Activated CD4-positive, alpha-beta T cell treated with anti-CD3 and anti-CD28 coated beads for 48 hours (primary cell): Measurements from ENCODE around the gene ZNF500.
"Not testable (repeated sequence)": the region's sequence is repeated elsewhere in the genome, so short reads cannot be mapped to it uniquely, and the experiment has no call there.

Source experiments
- DNase-seq: peaks from one replicate; pipeline ENCODE4 v3.0.0-alpha.2; 2020

The ZNF500 gene

DNA sequence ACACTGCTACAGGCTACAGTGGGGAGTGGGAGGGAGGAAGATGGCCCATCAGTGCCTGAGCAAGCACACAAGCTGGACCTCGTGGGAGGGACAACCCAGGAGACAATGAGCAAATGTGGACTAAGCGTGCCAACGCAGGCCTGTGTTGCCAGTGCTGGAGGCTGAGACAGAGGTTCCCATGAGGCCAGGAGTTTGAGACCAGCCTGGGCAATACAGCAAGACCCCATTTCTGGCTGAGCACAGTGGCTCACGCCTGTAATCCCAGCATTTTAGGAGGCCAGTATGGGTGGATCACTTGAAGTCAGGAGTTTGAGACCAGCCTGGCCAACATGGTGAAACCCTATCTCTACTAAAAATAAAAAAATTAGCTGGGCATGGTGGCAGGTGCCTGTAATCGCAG, 28.6 kb downstream of the ZNF500 start:
- not testable (repeated sequence) for DNase-seq

DNA sequence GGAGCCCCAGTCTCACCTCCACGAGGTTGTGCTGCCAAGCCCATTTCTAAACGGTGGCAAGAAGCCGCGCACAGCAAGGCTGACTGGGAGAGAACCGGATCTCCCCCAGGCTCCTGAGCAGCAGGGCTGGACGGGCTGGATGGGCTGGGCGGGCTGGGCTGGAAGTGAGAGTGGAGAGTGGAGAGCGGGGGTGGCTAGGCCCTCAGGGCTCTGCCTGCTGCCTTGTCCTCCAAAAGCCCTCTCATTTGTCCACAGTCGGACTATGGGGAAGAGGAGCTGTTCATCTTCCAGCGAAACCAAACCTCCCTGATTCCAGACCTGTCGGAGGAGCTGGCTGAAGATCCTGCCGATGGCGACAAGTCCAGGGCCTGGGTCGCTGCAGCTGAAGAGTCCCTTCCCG, 29.4 kb downstream of the ZNF500 start:
- DNase-seq, result no peak

DNA sequence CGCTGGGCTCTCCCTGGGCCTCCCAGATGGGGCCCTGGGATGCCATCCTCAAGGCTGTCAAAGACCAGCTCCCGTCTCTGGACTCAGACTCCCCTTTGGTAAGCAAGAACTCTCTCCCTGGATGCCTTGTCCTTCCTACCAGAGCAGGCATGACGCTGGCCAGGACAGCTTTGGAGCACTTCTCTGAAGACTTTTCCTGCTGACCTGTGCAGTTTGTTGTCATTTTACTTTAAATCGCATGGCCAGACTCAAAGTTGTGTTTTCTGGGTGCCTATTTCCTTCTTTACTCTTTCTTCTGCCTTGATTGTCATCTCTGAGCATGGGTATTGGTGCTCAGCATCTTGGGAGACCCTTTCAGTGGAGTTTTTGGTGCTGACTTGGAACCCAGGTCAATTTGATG, 30.4 kb downstream of the ZNF500 start:
- DNase-seq, result no peak

DNA sequence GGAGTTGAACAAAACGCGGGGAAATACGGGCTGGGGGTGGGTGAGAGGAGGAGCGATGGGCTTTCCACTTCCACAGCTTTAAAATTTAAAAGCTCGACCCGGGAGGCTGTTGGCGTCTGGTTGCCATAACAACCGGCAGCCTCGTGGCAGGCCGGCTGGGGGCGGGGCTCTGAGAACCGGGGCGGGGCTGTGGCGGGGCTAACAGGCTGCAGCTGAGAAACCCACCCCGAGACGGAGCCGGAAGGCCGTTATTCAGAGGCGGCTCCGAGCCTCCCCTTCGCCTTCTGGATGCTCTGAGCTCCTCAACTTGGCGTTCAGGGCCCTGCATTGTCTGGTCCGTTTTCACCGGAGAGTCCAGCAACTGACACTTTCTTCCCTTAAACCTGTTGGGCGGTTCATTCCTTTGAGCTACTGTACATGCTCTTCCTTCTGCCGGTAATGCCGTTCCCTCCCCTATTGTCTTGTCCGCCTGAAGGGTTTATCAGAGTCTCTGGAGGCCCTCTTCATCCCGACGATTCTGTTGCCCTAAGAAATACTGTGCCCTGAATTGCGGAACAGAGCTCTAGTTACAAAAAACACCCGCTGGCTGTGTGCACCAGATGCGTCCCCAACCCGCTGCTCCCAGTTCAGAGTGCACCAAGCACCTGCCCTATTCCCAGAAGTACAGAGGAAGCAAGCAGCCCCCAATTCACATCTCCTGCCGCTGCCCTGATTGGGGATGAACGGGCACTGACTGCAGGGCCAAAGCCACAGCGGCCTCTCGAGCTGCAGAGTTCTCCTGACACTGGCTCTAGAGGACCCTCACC, 32.0 kb downstream of the ZNF500 start:
- DNase-seq, result peak; percentile 93

DNA sequence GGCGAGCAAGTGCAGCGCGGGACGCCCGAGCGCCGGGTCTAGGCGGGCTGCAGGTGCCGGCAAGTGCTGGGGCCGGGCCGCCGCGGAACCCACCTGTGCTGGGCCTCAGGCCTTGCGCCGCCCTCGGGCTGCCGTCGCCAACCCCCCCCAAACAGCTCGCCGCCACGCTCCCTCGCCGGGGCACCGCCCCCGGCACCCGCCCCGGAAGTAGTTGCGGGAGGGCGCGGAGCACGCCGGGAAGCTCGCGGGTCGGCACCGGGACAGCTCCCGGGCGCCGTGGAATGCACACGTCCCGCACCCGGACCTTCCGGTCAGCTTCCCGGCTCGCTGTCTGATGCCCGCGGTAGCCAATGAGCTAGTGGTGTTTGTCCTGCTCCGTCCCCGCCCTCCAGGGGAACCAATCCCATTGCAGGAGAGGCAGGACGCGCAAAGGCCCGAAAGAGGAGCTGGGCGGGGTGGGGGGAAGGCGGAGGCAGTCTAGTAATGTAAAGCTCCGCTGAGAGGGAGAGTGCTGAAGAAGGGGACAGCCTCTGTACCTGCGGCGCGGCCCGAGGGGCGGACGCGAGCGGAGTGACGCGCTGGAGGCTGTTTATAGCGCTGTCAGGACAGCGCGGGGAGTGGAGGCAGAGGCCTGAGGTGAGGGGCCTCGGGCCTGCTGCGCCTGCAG, 32.8 kb downstream of the ZNF500 start, which contains the start of the genes ANKS3 and DNAAF8:
ANKS3 (minus strand) TSS at position 209 of the 667 bp plus-strand sequence. CDS start 4,122 bp downstream, outside the sequence.
DNAAF8 (plus strand) TSS at position 475 of the 667 bp plus-strand sequence. CDS start 1,978 bp downstream, outside the sequence.
- peak; percentile 85 for DNase-seq

DNA sequence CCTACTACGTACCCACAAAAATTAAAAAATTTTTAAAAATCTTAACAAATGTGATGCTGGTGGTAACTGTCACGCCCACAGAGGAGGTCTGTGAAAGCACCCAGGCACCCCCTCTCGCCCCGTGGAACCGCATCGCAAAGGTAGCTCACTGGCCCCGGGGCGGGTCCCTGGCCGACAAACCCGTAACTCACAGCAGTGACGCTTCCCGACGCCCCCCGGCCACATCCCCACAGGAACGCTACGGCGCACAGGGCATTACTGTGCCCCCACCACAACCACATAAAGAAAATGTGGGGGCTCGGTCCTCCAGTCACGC, 33.3 kb downstream of the ZNF500 start:
- peak; percentile 49 for DNase-seq

DNA sequence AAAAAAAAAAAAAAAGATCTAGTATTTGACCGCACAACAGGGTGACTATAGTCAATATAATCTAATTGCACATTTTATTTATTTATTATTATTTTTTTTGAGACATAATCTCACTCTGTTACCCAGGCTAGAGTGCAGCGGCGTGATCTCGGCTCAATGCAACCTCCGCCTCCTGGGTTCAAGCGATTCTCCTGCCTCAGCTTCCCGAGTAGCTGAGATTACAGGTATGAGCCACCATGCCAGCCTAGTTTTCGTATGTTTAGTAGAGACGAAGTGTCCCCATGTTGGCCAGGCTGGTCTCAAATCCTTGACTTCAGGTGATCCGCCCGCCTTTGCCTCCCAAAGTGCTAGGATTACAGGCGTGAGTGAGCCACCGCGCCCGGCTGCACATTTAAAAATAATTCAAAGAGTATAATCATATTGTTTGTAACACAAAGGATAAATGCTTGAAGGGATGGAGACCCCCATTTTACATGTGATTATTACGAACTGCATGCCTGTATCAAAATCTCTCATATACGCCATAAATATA, 33.7 kb downstream of the ZNF500 start:
- no peak for DNase-seq

DNA sequence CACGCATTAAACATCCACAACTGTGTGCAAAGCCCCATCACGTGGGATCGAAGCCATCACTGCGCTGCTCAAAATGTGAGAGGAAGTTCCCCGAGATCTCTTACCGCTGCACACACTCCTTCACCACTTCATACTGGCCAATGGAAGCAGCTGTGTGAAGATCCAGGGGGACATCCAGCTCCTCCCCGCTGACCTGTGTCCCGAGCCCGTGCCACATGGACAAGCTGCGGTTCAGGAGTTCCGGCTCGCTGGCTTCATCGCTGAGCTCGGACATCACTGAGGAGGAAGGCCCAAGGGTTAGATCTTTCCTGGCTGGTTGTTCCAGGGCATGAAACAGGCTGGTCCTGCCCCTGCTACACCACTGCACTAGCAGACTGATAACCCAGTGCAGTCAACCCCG, 37.1 kb downstream of the ZNF500 start:
- no peak for DNase-seq

DNA sequence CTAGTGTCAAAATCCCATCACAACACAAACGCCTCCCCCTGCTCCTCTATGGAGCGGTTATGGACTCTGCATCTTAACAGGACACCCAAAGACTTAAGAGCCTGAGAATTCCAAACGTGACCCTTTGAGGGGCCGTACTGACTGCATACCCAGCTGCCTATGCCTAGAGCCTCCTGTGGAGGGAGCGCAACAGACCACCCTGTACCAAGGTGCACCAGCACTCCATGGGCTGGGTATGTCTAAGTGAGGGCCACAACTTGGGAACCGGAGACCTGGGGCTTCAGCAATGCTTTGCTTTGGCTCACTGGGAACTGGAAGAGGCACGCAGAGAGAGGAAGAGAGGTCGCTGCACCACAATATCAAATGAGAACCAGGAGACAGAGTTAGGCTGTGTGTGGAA, 38.3 kb downstream of the ZNF500 start:
- no peak for DNase-seq

DNA sequence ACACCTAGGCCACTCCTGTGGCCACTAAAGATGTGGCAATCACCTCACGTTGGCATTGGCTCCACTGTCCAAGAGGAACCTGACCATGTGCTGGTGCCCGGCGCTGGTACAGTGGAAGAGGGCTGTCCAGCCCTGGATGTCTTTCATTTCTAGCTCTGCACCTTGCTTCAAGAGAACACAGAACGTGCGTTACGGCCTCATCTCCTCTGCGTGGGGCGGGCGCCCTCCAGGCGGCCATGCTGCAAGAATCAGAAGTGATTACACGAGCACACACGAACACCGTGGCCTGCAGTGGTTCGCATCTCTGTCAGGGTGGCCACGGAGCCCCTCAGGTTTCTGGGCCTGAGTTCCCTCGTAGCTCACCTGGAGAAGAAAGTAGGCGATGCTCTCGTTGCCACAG, 40.3 kb downstream of the ZNF500 start:
- DNase-seq, result no peak

DNA sequence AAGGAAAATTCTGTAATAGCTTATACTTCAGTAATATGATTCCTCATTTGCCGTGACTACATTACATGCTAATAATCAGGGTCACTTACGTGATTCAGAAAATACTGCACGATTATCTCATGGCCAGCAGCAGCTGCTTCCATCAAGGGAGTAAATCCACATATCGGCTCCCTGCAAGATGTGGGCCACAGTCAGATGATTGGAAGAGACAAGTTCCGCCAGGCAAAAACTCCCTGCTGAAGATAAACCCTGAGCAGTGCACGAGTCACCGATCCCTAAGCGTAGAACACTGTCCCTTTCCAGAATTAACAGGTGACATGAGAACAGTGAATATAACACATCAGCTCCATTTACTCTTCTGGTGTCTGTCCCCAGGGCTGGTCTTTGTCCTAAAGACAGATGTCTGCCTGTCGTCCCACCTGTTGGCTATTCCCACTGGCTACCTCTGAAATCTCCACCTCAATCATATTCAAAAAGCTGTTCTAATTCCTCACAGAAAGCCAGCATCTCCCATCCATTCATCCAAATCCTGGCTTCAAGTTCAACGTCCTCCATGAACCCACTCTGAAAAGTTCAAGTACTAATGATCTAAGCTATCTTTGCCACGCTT, 42.2 kb downstream of the ZNF500 start:
- DNase-seq, result no peak

DNA sequence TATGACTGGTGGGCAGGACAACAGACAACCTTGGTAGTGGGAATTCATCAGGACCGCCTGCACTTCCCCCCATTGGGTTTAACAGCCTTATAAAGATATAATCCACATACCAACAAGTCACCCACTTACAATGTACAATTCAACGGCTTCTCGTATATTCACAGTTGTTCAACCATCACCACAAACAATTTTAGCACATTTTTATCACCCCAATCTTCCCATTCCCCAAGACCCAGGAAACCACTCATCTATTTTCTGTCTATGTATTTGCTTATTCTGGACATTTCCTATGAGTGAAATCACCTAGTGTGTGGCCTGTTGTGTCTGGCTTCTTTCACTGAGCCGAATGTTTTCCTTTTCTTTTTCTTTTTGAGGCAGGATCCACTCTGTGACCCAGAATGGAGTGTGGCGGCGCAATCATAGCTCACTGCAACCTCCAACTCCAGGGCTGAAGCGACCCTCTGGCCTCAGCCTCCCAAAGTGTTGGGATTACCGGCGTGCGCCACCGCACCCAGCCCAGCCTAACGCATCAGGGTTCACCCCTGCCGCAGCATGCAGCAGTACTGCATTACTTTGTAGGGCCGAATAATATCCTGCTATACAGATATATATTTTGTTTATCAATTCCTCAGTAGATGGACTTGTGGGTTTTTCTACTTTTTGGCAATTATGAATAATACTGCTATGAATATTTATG, 43.7 kb downstream of the ZNF500 start:
- no peak for DNase-seq

DNA sequence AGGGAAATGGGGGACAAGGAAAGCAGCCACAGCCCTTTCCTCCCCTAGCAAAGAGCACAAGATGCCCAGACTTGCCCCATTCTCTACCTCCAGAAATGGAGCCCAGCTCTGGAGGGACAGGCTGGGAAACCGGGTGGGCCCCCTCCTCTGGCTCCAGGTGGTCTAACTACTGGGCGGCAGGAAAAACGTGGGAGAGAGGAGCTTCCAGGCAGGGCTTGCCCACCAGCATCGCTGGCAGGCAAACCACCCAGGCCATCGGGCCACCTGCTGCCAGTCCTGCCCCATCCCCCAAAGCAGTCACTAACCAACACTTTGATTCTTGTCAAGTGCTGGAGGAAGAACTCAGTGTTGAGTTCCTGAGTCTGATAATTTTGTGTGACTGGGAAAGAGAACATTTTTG, 48.5 kb downstream of the ZNF500 start:
- no peak for DNase-seq

DNA sequence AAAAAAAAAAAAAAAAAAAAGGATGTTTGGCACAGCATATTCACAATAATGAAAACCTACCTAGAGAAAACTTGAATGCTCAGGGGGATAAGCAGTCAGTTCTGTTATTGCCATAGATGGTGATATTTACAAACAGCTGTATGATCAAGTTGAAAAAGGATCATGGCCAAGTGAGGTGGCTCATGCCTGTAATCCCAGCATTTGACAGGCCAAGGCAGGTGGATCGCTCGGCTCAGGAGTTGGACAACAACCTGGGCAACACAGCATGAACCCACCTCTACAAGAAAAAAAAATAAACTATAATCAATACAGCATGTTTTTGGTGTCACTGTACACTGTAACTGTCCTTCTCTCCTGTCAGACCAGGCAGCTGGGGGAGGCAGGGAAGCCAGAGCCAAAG, 52.0 kb downstream of the ZNF500 start:
- DNase-seq, result no peak

DNA sequence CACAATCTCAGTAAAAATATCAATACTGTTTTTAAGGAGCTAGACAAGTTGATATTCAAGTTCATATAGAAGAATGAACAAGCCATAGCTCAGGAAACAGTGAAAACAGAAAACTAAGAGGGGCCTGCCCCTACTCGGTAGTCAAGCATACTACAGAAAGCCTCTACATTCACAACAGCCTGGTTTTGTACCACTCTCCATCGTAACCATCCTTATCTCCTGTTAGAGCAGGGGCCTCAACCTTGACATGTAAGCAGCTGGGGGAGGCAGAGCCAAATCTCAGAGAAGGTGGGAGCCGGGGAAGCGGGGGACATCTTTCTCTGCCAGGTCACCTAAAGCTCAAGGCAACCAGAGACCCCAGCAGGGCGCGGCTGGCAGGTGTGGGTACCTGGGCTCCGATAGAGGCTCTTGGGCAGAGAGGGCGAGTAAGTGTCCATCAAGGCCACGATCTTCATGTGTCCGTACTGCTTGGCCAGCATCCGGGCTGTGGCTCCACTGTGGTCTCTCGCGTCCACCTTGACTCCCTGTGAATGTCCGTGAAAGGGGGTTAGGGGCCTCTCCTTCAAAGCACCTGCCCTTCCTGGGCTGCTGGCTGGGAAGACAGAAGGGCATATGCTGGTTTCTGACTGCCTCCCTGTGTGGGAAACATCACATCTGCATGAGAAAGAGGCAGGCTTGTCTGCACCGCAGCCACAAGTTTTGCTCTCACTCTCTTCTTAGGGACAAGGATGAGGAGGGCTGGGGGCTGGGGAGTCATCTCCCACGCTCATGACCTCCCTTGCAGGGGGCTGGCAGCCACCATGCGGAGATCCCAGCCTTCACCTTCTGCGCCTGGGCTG, 53.1 kb downstream of the ZNF500 start:
- DNase-seq, result no peak

DNA sequence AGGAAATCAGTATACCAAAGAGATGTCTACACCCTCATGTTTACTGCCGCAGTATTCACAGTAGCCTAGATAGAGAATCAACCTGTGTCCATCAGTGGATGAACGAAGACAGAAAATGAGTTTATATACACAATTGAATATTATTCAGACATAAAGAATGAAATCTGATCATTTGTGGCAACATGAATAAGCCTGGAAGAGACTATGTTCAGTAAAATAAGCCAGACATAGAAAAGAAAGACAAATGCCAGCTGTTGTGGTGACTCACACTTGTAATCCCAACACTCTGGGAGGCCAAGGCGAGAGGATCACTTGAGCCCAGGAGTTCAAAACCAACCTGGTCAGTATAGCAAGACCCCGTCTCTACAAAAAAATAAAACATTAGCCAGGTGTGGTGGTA, 57.5 kb downstream of the ZNF500 start:
- DNase-seq, result no peak

DNA sequence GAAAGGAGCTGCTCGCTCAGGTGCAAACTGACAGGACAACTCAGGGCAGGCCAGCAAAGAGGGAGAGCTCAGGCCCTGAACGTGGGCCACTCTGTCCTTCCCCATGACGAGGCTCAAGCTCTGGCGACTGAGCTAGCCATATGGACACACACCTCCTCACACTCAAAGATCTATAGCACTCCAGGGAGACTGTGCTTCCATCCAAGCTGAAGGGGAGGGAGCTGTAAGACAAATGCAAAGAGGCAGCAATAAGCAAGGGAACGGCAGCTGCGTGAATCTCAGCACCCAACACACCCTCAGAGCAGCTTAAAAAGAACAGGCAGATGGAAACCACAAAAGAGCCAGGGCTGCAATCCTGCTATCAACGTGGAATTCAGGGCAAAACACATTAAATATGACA, 60.1 kb downstream of the ZNF500 start:
- DNase-seq, result no peak

DNA sequence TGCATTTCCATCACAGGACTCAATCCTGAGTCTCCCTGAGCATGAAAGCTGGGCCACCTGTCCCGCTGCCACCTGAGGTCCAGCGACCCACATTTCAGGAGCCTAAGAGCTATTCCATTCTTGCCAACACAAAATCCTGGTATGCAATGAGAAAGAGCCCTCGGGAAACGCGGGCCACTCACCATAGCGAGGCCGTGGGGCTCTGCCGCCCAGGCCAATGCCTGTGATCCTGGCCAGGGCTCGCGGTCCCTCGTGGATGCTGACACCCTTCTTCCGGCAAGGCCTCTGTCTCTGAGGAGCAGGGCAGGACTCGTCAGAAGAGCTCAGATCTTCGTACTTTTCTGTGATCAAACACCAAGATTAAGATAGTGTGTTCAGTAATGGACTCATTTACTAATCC, 62.0 kb downstream of the ZNF500 start:
- no peak for DNase-seq

DNA sequence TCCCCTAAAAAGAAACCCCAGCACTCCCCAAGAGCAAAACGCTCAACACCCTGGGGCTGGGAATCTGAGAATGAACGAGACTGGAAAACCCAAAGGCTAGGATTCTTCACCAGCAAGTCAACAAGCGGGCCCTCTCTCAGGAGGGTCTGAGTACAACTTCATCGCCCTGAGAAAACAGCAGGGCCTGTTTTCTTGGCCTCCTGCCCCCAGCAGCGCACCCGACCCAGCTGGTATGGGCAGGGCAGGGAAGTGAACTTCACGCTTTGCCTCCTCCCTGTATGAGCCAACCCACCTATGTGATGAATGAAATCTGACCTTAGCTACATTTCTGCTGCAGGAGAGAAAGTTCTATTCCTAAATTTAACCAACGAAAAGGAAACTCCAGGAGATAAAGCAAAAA, 62.5 kb downstream of the ZNF500 start:
- no peak for DNase-seq

DNA sequence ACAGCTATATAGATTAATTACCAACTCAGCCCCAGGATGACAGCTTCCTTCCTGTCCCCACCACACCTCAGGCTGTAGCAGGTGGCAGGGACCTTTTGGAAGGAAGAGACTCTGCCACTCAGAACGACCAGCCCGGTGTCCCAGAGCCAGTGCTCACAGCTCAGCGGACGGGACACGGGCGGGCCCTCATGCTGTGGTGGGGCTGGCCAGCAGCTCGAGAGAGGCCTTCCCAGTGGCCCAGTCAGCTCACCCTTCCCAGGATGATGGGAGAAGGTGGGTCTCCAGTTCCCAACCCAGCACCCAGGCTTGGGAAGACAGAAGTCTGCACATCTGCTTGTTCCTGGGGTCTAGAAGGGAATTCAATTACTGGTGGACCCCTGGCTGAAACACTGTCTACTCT, 63.1 kb downstream of the ZNF500 start:
- DNase-seq, result no peak

DNA sequence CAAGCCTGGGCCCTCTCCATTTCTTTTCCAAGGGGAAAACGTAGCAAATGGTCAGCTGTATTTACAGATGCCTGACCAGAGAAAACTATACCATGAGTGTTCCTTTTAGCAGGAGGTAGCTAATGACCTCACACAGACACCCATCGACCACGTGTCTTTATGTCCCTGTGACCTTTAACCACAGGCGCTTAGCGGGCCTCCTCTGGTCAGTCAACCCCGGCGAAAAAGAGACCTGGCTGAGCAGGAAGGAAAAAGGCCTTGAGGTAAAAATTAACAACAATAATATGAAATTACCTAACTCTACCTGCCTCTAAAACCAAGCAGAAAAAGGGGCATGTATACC, 64.5 kb downstream of the ZNF500 start:
- no peak for DNase-seq

DNA sequence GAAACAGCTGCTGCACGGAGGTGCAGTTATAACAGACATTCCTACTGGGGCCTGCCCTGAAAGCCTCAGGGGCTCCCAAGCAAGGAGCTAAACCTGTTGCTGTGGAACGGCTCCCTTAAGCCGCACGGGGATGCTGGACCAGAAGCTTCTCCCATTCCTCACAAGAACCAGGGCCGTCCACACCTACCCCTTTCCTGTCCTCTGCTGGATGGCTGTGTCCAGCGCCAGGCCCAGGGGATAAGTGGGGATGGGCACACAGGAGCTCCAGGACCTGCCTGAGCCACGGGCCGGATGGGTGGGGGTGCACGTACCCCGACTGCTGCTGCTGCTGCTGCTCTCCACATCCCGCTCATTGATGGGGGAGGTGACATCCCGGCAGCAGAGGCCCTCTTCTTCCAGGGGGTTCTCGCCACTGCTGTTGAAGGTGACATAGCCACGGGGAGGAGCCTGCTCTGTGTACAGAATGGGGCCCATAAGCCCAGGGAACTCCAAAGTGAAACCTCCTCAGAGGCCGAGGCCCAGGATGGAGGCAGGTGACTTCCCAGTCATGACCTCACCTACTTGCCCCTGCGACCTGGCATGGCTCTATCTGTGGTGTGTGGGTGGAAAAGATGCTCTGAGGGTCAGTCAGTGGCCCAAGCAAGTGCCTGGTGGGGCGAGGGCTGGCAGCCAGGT, 65.0 kb downstream of the ZNF500 start:
- no peak for DNase-seq
